ENCODE data around the gene RNU7-1.

DNA sequence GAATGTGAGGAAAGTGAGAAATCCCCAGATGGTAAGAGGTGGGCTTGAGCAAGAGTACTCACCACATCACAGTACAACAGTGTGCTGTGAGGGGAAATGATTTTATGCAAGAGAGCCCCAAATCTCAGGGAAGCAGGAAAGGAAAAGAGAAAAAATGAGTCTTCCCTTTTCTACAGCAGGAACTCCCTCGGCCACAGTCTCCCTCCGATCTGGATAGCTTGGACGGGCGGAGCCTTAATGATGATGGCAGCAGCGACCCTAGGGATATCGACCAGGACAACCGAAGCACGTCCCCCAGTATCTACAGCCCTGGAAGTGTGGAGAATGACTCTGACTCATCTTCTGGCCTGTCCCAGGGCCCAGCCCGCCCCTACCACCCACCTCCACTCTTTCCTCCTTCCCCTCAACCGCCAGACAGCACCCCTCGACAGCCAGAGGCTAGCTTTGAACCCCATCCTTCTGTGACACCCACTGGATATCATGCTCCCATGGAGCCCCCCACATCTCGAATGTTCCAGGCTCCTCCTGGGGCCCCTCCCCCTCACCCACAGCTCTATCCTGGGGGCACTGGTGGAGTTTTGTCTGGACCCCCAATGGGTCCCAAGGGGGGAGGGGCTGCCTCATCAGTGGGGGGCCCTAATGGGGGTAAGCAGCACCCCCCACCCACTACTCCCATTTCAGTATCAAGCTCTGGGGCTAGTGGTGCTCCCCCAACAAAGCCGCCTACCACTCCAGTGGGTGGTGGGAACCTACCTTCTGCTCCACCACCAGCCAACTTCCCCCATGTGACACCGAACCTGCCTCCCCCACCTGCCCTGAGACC is 8.0 kb upstream of the RNU7-1 start:
- no peak for TF ChIP-seq CTCF (IDR thresholded peaks at IDR 0.05)
- no peak for TF ChIP-seq EP300 (IDR thresholded peaks at IDR 0.05)
- no peak for TF ChIP-seq POLR2A (IDR thresholded peaks at IDR 0.05)

Data from ovary (tissue), 3 donors.